A673 (cell line): ENCODE measurements around the gene PJA2.

Source experiments
- CTCF ChIP-seq: fragments of 300-800, 200-600 bp; sonication (generic); conservative IDR thresholded peaks from 2 replicates; pipeline ENCODE4 v1.5.1; 2017; ENCODE audit warnings: low read depth, mild to moderate bottlenecking, antibody characterized with exemption, low read length, moderate library complexity, mixed read lengths
- EZH2 ChIP-seq: fragments of 200-600 bp; sonication (generic); IDR thresholded peaks from 2 replicates; pipeline ENCODE4 v1.6.1; 2017; ENCODE audit warnings: borderline replicate concordance, low read depth, mild to moderate bottlenecking, mixed read lengths, antibody characterized with exemption, low read length; ENCODE audit not compliant: poor library complexity, severe bottlenecking

- no peak for TF ChIP-seq CTCF
- no peak for TF ChIP-seq EZH2
These were observed 100.3 kb downstream of the PJA2 start for GRCh38 chr5:109309326-109310063.
